Measurements from ENCODE around the gene SSMEM1.
"Not testable (repeated sequence)": the region's sequence is repeated elsewhere in the genome, so short reads cannot be mapped to it uniquely, and the experiment has no call there.

Gene SSMEM1

GRCh38 chr7:130216025-130216424 lies 8.4 kb downstream of the SSMEM1 start:
- no peak for DNase-seq

GRCh38 chr7:130216750-130217149 lies 9.1 kb downstream of the SSMEM1 start:
- DNase-seq, result no peak

GRCh38 chr7:130218806-130219620 lies 11.4 kb downstream of the SSMEM1 start:
- DNase-seq, result no peak

GRCh38 chr7:130219871-130220270 lies 12.2 kb downstream of the SSMEM1 start:
- no peak for DNase-seq

GRCh38 chr7:130221746-130222145 lies 14.1 kb downstream of the SSMEM1 start:
- no peak for DNase-seq

GRCh38 chr7:130223646-130224045 lies 16.0 kb downstream of the SSMEM1 start:
- DNase-seq, result no peak

- DNase-seq, result no peak
Observed at GRCh38 chr7:130224210-130224609, 16.6 kb downstream of the SSMEM1 start.

GRCh38 chr7:130224923-130225322 lies 17.3 kb downstream of the SSMEM1 start:
- DNase-seq, result not testable (repeated sequence)

- DNase-seq, result no peak
Observed at GRCh38 chr7:130226333-130226732, 18.7 kb downstream of the SSMEM1 start.

GRCh38 chr7:130227883-130228575 lies 20.4 kb downstream of the SSMEM1 start:
- DNase-seq, result no peak

- no peak for DNase-seq
Observed at GRCh38 chr7:130228840-130229502, 21.3 kb downstream of the SSMEM1 start.

- DNase-seq, result not testable (repeated sequence)
Observed at GRCh38 chr7:130229981-130230380, 22.3 kb downstream of the SSMEM1 start.

- no peak for DNase-seq
Observed at GRCh38 chr7:130231792-130232191, 24.1 kb downstream of the SSMEM1 start.

GRCh38 chr7:130232209-130232608 lies 24.5 kb downstream of the SSMEM1 start:
- DNase-seq, result no peak

- no peak for DNase-seq
Observed at GRCh38 chr7:130234078-130234477, 26.4 kb downstream of the SSMEM1 start.

- not testable (repeated sequence) for DNase-seq
Observed at GRCh38 chr7:130236361-130236760, 28.7 kb downstream of the SSMEM1 start.

GRCh38 chr7:130240240-130240639 lies 32.6 kb downstream of the SSMEM1 start:
- DNase-seq, result no peak

GRCh38 chr7:130242198-130243014 lies 34.7 kb downstream of the SSMEM1 start:
- DNase-seq, result peak; percentile 33 to 35

- not testable (repeated sequence) for DNase-seq
Observed at GRCh38 chr7:130243486-130243885, 35.8 kb downstream of the SSMEM1 start.

- not testable (repeated sequence) for DNase-seq
Observed at GRCh38 chr7:130246491-130246890, 38.8 kb downstream of the SSMEM1 start.

GRCh38 chr7:130248842-130249241 lies 41.2 kb downstream of the SSMEM1 start:
- not testable (repeated sequence) for DNase-seq

- DNase-seq, result not testable (repeated sequence)
Observed at GRCh38 chr7:130249626-130250025, 42.0 kb downstream of the SSMEM1 start.

- no peak for DNase-seq
Observed at GRCh38 chr7:130254555-130254954, 46.9 kb downstream of the SSMEM1 start.
